ENCODE results near the gene FASTKD1. TPM values are rescaled to one million over a fixed set of nuclear protein-coding genes. Genes with fewer than 3 reads are reported as not detected.
"Not testable (repeated sequence)": the region's sequence is repeated elsewhere in the genome, so short reads cannot be mapped to it uniquely, and the experiment has no call there.

Gene FASTKD1
- total RNA-seq, 1 donor from 2014 or later: 14.0 TPM

DNA sequence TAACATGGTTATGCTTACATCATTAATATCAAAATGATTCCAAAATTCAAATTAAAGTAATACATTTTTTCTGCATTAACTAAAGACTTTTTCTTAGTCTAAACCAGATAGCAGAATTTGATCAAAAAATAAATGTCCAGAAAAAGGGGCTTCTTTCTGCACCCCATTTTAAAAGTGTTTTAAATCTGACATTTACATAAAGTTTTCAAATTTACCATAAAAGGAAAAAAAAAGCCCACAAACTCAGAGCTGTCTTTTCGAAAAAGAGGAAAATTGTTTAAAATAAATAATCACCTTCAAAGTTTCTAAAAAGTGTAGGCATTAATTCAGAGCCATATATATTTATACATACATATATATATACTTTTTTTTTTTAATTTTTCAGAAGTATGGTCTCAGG lies 1.5 kb downstream of the FASTKD1 start:
- no peak for DNase-seq (ENCODE audit: low read depth in 2 of 2)

DNA sequence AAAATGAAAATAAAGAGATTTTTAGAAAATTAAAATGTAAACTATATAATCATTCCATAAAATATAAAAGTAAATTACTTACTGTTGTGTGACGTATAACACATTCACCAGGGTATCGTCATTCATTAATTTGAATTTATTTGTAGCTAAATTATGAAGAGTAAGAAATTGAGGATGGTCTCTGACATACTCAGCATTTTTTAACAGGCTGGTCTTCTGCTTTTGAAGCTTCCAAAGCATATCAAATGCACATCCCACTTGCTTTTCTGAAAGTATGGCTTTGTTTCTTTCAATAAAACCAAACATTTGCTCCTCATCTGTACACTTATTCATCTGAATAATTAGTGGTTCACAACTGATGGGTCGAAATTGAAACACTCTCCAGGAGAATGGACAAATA lies 2.1 kb downstream of the FASTKD1 start:
- DNase-seq (ENCODE audit: low read depth in 2 of 2): no peak

DNA sequence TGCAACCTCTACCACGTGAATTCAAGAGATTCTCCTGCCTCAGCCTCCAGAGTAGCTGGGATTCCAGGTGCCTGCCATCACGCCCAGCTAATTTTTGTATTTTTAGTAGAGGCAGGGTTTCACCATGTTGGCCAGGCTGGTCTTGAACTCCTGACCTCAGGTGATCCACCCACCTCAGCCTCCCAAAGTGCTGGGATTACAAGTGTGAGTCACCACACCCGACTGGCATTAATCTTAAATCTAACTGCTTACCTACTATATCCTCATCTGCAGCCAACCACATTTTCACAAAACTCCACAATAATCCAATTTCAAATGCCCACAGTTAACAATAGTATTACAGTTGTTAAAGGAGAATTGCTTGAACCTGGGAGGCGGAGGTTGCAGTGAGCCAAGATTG lies 2.9 kb downstream of the FASTKD1 start:
- DNase-seq (ENCODE audit: low read depth in 2 of 2): not testable (repeated sequence)

DNA sequence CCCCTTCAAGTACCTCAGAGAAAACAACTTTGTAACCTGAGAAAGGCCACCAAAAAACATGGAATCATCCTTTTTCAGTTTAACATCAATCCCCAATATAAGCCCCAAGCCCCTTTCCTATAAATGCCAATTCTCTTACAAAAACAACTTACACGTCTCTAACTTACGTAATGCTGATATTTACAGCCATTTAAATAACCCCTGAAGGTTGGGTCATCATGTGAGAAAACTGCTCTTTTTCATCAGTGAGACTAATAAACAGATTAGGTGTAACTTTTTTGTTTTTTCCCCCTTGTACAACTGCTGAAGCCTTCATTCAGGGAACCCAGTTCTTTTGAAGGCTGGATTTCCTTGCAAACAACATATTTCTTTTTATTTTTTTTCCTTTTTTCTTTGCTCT lies 3.7 kb downstream of the FASTKD1 start:
- no peak for DNase-seq (ENCODE audit: low read depth in 2 of 2)

DNA sequence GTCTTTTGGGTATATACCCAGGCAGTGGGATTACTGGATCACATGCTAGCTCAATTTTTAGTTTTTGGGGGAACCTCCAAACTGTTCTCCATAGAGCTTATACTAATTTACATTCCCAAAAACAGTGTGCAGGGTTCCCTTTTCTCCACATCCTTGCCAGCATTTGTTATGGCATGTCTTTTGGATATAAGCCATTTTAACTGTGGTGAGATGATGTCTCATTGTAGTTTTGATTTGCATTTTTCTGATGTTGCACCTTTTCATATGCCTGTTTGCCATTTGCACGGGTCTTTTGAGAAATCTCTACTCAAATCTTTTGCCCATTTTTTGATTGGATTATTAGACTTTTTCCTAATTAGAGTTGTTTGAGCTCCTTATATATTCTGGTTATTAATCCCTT lies 8.0 kb downstream of the FASTKD1 start:
- DNase-seq (ENCODE audit: low read depth in 2 of 2): no peak

DNA sequence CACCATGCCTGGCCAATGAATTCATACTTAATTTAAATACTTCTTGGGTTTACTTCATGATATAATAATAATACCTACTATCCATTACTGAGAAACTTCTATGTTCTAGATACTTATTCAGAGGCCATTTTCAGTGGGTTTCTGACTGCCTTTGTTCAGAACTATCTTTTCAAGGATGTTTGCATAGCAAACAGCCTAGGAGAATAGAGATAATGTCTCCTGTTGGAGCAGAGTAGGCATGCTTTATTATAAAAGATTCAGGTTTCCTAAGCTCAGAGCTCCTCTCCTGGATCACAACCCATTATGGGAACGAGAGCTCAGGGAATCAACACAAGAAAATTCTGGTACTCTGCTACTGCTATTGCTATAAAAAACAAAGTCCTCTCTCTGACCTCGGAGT lies 11.1 kb downstream of the FASTKD1 start:
- no peak for DNase-seq (ENCODE audit: low read depth in 2 of 2)

DNA sequence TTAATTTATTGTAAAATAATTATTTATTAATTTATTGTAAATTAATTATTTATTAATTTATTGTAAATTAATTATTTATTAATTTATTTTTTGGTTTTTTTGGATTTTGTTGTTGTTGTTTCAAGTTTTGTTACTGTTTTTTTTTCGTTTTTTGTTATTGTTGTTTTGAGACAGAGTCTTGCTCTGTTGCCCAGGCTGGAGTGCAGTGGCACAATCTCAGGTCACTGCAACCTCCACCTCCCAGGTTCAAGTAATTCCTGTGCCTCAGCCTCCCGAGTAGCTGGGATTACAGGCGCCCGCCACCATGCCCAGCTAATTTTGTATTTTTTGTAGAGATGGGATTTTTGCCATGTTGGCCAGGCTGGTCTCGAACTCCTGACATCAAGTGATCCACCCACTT lies 11.6 kb downstream of the FASTKD1 start:
- not testable (repeated sequence) for DNase-seq (ENCODE audit: low read depth in 2 of 2)

DNA sequence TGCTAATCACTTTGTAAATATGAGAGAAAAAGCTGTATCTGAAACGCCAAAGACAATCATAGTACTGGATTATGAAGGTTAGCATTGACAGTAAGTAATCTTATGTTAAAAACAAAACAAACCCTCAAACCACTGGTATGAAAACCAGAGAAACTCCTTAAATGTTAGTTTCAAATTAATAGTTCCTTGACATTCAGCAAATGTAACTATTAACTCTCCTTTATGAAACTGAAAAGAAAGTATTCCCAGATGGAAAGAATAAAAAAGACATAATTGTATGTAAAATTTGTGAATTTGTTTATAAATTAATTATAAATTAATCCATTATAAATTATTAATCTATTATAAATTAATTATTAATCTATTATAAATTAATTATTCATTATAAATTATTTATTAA lies 12.3 kb downstream of the FASTKD1 start:
- no peak for DNase-seq (ENCODE audit: low read depth in 2 of 2)

DNA sequence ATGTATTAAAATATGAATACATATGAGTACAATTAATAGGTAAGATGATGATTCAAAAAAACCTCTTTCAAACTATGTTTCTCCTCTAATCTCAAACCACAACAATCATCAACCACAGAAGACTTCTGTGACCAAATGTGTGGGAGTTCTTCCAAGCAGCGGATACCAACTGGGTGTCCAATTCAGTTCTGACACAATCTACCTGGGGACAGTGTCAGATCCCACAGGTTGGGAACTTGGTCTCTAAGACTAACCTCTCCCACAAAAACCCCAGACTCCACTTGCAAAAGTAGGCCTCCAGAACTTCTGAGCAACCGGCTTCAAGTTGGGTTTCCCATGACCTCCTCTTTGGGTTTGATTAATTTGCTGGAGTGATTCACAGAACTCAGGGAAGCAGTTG lies 26.9 kb downstream of the FASTKD1 start:
- DNase-seq (ENCODE audit: low read depth in 2 of 2): no peak

DNA sequence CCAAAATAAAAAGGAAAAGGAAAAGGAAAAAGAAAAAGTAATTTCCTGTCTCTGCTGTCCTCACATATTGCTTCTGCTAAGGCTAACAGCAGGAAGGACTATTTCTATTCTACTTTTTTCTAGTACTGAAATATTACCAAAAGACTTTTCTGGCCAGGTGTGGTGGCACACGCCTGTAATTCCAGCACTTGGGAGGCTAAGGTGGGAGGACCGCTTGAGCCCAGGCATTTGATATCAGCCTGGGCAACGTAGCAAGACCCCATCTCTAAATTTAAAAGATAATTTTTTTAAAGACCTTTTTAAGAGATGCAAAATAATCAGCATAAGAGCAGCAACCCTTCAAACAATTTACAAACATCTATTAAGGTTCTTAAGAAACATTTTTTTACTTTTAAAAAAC lies 31.2 kb downstream of the FASTKD1 start:
- no peak for DNase-seq (ENCODE audit: low read depth in 2 of 2)

DNA sequence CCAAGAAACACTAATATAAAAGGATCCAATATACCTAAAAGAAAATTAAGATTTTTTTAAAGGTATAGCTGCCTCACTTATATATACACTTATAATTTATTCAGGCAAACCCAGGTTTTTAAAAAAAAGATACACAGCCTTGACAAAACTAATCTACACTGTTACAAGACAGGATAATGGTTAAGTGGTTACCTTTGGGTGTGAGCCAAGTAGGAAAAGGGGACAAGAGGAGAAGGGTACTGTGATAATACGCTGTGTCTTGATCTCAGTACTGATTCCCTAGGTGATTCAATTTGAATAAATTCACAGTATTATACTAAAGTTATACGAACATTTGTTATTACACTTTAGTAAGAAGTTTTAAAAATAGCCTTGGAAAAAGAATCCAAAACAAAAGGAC lies 33.5 kb downstream of the FASTKD1 start:
- DNase-seq (ENCODE audit: low read depth in 2 of 2): no peak

DNA sequence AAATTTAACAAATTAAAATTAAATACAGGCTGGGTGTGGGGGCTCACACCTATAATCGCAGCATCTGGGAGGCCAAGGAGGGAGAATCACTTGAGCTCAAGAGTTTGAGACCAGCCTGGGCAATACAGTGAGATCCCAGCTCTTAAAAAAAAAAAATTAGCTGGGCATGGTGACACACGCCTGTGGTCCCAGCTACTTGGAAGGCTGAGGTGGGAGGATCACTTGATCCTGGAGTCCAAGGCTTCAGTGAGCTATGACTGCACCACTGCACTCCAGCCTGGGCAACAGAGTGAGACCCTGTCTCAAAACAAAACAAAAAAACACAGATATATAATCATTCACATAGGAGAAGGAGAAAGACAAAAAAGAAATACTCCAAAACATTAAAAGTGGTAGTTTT lies 34.2 kb downstream of the FASTKD1 start:
- DNase-seq (ENCODE audit: low read depth in 2 of 2): not testable (repeated sequence)

DNA sequence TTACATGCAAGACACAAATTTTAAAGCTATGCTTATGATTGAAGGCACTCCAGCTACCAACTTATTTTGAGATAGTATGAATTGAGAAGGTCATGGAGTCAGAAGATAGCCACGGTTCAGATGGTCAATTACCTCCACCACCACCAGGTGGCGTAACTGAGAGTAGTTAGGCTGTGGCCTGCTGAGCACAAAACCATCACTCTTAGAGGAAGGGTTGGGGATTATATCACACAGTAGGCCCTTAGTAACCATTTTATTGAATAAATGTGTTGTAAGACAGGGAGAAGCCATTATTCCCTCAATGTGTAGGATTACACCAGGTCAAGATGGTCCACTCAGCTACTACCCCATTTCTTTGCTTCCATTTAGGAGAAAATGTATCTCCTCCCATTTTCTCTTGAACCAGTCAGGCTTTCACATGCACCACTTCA lies 45.4 kb downstream of the FASTKD1 start:
- DNase-seq (ENCODE audit: low read depth in 2 of 2): peak; percentile 40 to 69

DNA sequence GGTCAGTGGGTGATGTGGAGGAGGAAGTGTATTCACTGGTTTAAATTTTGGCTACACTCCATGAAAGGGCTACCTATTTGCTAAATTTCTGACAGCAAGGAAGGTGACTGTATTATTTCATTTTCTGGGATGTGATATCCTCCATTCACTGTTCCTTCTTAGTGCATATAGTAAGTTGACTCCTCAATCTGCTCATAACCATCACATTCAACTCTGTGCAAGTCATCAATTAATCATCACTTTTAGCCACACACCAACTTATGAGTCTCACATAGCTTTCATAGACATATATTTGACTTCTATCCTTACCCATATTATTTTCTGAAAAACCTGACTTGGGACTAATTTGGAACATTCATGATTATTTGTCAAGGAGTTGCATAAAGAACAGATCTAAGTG lies 47.2 kb downstream of the FASTKD1 start:
- DNase-seq (ENCODE audit: low read depth in 2 of 2): no peak

DNA sequence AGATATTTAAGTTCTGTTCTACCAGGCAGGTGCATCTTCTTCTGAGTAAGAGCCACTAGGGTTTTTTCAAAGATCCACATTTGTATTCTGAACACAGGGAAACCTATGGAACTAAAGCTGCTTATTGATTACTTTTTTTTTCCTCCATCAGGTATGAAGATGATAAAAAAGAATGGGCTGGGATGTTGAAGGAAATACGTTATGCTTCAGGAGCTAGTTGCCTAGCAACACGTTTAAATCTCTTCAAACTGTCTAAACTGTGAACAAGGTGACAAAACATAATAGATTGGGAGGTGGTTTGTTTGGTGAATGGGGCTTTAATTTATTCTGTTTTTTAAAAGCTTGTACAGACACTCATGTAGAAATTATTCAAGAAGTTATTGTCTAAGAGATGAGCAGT lies 48.2 kb downstream of the FASTKD1 start:
- no peak for DNase-seq (ENCODE audit: low read depth in 2 of 2)

DNA sequence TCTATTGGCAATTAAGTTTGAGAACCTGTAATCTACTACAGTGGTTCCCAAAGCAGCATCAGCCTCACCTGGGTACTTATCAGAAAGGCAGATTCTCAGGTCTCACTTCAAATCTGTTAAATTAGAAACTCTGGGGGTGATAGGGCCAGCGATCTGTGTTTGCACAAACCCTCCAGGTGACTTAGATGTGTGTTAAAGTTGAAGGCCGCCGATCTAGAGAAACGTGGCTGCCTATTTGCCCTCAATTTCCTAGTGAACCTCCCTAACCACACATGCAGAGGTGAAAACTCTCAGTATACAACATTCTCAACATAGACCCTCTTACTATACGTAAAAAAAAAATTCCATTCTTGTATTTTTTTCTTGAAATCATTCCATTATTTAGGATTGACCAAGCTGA lies 50.0 kb downstream of the FASTKD1 start:
- DNase-seq (ENCODE audit: low read depth in 2 of 2): no peak

DNA sequence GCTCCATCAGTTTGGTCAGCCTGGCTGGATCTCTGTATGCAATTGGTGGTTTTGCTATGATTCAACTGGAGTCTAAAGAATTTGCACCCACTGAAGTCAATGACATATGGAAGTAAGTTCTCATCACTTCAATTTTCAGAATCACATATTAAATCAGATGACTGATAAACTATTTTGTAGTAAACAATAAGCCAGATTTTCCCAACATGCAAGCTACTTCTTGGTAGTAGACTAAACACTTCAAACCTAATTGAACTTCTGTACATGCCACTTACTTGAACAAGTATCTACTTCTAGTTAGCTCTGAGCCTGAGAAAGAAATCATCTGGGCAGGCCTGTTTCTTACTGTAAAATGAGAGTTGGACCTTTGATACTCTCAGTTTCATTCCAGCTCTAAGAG lies 52.8 kb downstream of the FASTKD1 start:
- no peak for DNase-seq (ENCODE audit: low read depth in 2 of 2)

DNA sequence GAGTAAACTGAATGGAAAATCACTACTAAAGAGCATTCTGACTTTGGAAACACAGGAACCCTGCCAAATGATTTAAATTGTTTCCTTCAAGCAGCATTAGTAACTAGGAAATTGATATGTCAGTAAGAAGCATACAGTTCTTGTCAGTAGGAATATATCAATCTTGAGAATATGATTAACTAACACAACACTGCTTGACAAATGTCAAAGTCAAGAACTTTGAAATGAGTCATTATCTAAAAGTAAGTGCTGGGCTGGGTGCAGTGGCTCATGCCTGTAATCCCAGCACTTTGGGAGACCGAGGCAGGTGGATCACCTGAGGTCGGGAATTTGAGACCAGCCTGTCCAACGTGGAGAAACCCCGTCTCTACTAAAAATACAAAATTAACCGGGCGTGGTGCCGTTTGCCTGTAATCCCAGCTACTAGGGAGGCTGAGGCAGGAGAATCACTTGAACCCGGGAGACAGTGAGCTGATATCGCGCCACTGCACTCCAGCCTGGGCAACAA lies 57.1 kb downstream of the FASTKD1 start:
- not testable (repeated sequence) for DNase-seq (ENCODE audit: low read depth in 2 of 2)

DNA sequence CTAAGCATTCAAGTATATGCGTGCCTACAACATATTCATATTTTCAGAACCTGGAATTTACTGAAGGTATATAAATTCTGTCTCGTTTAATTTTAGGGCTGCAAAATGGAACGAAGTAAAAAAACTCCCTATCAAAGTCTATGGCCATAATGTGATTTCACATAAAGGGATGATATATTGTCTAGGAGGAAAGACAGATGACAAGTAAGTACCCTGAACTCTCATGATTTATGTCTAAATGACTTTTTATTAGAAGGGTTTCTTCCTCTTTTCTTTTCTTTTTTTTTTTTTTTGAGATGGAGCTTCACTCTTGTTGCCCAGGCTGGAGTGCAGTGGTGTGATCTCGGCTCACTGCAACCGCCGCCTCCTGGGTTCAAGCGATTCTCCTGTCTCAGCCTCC lies 58.9 kb downstream of the FASTKD1 start:
- not testable (repeated sequence) for DNase-seq (ENCODE audit: low read depth in 2 of 2)

DNA sequence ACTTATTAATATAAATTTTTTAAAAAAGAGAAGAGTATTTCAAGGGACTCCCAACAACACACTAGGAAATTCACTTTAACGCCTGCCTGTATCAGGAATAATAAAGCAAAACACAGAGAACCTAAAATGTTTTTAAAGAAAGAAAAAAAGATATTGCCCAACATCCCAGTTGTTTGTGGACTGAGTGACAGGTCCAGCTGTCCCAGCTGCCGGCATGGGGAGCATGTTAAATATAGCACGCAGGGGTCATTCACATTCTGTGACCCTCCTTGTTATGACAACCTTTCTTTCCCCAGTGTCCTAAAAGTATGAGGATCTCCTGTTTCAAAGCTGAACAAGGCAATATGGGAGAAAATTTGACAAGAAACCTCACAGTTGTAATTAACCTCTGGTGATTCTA lies 59.7 kb downstream of the FASTKD1 start:
- DNase-seq (ENCODE audit: low read depth in 2 of 2): peak; percentile 10 to 17

DNA sequence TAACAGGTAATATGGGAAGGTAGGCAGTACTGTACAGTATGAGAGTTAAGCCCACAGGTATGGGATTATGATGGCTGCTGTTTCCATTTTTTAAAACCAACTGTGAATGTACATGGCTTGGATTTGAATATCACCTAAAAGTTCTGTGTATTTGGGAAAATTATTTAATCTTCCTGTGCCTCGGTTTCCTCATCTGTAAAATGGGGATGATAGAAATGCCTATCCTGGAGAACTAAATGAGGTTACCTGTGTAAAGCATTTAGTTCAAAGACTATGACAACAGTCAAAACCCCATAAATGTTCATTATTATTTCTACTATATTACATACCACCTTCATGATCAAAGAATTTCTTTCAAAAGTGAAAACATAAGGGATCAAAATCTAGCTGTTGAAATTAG lies 60.6 kb downstream of the FASTKD1 start:
- DNase-seq (ENCODE audit: low read depth in 2 of 2): no peak

DNA sequence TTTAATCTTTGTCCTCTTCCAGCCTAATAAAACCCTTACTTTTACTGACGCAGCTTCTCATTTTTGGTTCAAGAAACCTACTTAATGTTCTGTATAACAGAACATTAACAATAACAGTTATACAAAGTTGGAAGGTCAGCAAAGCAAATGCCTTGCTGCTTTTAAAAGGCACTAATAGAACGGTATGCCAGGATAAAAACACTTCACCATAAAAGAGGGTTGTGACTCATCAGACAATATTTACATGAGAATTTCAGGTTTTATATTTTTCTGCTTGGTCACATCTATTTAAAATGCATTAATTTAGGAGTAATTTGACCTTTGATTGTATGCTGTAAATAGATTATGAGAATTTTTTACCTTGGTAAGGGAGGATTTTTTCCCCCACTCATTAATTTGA lies 61.1 kb downstream of the FASTKD1 start:
- peak in 1 of 2 donors; percentile 32 for DNase-seq (ENCODE audit: low read depth in 2 of 2)

DNA sequence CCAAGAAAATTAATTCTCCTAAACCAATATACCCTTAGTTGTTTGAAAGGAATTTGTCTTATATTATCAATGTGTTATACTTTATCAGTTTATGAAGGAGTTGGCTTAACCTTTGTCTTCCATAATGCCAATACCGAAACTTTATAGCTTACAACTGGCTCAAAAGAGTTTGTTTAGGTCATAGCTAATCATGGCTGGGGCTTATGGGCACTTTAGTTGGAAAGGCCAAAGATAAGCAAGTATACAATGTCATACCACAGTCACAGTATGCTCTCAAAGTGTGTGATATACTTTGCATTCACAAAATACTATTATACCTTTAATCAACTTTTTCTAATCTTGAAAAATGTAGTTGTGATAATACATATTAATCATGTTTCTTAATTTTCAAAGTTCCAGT lies 61.8 kb downstream of the FASTKD1 start:
- no peak for DNase-seq (ENCODE audit: low read depth in 2 of 2)

DNA sequence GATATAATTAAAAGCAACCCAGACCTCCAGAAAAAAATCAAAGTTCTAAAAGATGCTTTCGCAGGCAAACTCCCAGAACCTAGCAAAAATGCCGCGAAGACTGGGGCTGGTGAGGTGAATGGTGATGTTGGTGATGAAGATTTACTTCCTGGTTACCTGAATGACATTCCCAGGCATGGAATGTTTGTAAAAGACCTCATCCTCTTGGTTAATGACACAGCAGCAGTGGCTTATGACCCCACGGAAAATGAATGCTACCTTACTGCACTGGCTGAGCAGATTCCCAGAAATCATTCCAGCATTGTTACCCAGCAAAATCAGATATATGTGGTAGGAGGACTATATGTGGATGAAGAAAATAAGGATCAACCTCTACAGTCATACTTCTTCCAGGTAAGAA lies 63.2 kb downstream of the FASTKD1 start:
- no peak for DNase-seq (ENCODE audit: low read depth in 2 of 2)
